PFSK-1 (cell line): ENCODE data around the gene MOCOS.

Experiments used
- POLR2AphosphoS5 ChIP-seq: IDR thresholded peaks from 2 replicates; pipeline ENCODE4 v1.6.1; 2012; ENCODE audit warnings: low read depth, mild to moderate bottlenecking, control low read depth, low read length, moderate library complexity
- SIN3A ChIP-seq: IDR thresholded peaks from 2 replicates; pipeline ENCODE4 v1.6.1; 2012; ENCODE audit warnings: mild to moderate bottlenecking, low read length, moderate library complexity, borderline replicate concordance; ENCODE audit not compliant: insufficient read depth
- TF ChIP-seq, protein P1 (sequence below), 2 experiments: IDR thresholded peaks; 2 replicates each; pipeline versions ENCODE4 v1.6.1 to v1.8.0; 2011 to 2012; ENCODE audit warnings: low read depth in 2 of 2, low read length in 2 of 2, control low read depth in 1 of 2, inconsistent platforms in 1 of 2, mild to moderate bottlenecking in 1 of 2, moderate library complexity in 1 of 2; ENCODE audit not compliant: insufficient read depth in 1 of 2

GRCh38 chr18:36250827-36251226, 63.5 kb downstream of the MOCOS start:
- no peak for TF ChIP-seq POLR2AphosphoS5
- TF ChIP-seq SIN3A: no peak
- TF ChIP-seq, protein P1, sequence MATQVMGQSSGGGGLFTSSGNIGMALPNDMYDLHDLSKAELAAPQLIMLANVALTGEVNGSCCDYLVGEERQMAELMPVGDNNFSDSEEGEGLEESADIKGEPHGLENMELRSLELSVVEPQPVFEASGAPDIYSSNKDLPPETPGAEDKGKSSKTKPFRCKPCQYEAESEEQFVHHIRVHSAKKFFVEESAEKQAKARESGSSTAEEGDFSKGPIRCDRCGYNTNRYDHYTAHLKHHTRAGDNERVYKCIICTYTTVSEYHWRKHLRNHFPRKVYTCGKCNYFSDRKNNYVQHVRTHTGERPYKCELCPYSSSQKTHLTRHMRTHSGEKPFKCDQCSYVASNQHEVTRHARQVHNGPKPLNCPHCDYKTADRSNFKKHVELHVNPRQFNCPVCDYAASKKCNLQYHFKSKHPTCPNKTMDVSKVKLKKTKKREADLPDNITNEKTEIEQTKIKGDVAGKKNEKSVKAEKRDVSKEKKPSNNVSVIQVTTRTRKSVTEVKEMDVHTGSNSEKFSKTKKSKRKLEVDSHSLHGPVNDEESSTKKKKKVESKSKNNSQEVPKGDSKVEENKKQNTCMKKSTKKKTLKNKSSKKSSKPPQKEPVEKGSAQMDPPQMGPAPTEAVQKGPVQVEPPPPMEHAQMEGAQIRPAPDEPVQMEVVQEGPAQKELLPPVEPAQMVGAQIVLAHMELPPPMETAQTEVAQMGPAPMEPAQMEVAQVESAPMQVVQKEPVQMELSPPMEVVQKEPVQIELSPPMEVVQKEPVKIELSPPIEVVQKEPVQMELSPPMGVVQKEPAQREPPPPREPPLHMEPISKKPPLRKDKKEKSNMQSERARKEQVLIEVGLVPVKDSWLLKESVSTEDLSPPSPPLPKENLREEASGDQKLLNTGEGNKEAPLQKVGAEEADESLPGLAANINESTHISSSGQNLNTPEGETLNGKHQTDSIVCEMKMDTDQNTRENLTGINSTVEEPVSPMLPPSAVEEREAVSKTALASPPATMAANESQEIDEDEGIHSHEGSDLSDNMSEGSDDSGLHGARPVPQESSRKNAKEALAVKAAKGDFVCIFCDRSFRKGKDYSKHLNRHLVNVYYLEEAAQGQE (IDR thresholded peaks at IDR 0.05; ENCODE audit: insufficient read depth in 1 of 2, low read depth in 2 of 2, low read length in 2 of 2): no peak
